NCI-H82 treated with DMSO at 0.1 percent for 48 hours (cell line): Measurements from ENCODE around the gene PRDM16.

Source experiments
- DNase-seq: peaks from one replicate; lab custom pipeline; 2025; ENCODE audit not compliant: unreplicated experiment; lab: John Stamatoyannopoulos, UW

PRDM16 gene

DNA sequence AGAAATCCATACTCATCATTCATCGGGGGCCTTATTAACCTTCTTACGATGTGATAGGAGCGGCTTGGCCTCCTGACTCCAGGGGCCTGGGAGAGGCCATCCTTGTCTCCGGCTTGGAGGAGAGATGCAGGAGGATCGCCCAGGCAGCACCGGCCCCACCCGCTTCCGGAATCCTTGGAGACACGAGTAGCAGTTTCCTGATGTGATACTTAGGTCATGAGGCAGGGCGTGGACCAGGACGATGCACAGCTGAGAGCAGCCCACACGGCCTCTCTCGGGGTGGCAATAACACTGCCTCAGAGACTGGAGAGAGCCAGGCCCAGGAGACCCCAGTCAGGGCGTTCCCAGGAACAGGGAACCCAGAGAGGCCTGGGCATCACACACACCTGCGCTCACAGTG lies 221.9 kb downstream of the PRDM16 start:
- no peak for DNase-seq

DNA sequence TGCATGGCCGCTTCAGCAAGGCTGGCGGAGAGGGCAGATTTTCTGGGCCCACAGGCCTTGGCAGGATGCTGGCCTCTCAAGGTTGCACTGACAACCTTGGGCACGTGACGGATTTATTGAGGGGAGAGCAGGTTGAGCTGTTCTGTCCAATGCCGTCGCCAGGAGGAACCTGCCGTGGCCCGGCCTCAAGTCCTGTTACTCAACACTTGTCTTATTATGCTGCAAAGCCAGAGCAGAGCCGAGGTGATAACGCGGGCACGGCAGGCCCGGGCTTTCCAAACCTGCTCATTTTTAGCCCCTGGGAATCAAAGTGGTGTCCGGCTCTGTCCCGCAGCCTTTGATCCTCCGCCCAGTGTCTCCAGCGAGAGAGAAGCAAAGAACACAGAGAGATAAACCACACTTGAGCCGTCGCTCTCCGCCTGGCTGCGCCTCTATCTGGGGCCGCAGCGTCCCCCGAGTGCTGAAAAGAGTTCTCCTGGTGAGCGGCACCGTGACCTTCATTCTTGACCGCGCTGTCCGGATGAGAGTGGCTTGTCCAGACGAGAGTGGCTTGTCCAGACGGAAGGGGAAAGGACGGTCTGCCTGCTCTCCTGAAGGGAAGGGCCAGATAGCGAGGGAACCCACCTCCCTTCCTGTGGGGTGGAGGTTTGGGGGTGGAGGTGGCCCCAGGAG lies 223.2 kb downstream of the PRDM16 start:
- DNase-seq, result no peak

DNA sequence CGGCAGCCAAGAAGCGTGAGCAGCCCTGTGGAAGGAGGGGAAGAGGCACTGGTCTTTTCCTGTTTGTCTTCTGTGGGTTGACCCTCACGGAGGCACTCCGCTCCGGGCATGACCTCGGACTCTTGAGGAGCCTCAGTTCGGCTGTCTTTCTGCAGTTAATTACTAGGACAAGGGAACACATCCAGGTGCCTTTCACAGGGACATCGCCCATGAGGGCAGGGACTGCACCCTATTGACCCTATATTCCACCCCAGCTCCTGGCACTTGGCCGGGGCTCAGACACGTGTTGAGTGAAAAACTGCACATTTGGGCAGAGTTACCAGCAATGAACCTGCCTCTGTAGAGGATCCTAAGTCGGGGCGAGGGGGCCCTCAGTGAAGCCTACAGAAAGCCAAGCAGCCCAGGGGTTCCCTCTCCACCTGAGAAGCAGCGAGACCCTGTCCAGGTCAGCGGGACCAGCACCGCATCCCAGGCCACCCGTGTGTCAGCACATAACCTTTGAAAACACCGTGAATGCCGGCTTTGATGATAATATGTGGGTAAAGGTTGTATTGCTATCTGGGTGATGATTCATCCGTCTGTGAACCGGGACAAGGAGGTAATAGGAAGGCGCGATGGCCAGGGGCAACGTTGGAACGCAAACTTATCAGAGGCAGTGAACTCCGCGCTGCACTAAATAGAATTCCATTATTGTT lies 224.0 kb downstream of the PRDM16 start:
- DNase-seq, result no peak

- DNase-seq, result no peak
These were observed 224.6 kb downstream of the PRDM16 start for GRCh38 chr1:3293563-3294080.

DNA sequence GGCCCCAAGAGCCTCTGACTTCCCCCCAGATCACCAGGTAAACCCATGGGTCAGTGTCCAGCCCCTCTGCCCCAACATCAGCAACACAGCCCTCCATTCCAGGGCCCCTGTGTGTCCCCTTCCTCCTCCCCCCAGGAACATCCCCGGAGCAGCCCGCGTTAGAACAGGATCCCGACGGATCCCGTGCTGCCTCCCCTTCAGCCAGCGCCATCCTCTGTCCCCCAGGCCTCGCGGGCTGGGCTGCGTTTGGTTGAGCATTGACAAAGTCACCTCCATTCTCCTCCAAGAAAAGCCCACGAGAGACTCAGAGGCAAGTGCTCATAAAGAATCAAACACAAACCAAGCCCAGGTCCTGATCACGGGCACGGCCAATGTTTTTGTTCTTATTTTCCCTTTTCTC lies 225.4 kb downstream of the PRDM16 start:
- no peak for DNase-seq

DNA sequence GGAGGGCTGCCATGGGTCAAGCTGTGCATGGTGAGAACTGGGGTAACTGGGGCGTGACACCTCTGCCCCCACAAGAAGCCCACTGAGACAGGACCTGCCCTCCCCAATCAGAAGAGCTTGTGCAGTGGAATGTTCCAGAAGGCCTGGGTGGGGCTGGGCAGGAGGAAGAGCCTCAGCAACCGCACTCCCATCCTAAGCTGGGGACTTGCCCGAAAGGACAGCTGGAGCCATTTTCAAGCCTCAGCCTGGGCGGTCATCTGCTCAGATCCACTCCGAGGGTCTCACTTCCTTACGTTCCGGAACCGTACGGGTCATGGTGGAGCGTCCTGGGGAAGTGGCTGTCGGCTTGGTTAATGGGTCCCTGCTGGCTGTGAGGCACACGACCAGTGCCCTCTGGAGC lies 226.8 kb downstream of the PRDM16 start:
- DNase-seq, result no peak

GRCh38 chr1:3296326-3296725 lies 227.3 kb downstream of the PRDM16 start:
- no peak for DNase-seq

DNA sequence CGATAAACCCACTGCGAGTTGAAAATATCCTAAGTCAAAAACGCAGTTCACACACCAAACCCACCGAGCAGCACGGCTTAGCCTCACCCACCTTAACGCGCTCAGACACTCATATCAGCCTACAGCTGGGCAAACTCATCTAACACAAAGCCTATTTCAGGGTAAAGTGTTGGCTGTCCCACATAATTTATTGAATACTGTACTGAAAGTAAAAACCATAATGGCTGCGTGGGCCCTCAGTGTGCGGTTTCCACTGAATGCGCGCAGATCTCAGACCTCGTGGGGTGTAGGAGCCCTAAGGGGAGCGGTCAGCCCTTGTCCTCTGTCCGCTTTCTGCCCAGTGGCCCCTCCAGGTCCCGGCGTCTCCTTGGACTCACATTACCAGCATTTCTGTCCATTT lies 227.8 kb downstream of the PRDM16 start:
- DNase-seq, result no peak

DNA sequence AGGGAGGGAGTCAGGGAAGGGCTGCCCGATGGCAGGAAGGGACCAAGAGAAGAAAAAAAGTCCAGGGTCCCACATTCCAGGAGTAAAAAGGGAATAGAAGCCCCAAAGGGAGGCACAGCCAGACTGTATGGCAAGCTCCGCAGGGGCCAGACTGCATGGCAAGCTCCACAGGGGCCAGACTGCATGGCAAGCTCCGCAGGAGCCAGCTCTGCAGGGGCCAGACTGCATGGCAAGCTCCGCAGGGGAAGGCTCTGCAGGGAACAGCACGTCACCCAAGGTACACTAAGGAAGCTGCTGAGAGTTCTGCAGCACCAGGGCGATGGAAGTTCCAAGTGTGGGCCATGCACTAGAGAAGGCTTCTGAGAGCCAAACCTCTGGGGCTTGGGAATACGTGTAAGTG lies 228.8 kb downstream of the PRDM16 start:
- no peak for DNase-seq

DNA sequence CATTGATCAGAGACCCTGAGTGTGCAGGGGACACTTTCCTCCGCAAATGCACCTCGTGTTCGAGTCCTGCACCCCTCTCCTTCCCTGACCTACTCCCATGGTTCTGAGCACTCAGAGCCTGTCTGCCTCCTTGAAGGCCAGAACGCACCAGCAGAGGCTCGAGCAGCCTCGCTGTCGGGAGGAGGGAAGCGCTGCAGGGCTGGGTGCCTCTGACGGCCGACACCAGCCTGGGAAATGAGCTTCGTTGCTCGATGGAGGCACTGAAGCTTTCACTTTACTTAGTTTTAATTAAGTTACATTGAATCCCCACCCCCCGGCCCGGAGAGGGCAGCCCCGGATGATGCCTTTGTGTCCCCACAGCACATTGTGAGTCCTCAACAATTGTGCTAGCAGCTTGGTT lies 229.2 kb downstream of the PRDM16 start:
- DNase-seq, result no peak

GRCh38 chr1:3304246-3304645 lies 235.2 kb downstream of the PRDM16 start:
- no peak for DNase-seq

DNA sequence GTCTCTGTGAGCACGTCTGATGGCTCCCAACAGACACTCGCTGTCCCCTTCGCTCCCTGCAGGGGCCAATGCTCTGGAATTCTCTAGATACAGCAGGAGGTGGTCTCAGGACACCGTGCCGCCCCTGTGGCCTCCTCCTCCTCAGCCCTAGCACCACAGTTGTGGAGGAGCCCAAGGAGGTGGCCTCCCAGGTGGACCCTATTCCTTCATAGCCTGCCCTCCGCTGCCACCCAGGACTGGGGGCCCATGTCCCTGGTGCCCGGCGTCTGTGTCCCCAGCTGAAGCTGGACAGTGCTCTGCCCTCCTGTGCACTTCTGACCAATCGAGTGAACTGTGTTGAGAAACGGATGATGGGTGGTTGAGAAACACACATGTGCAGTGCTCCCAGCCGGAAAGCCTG lies 235.7 kb downstream of the PRDM16 start:
- no peak for DNase-seq

- DNase-seq, result no peak
These were observed 236.2 kb downstream of the PRDM16 start for GRCh38 chr1:3305156-3305555.

DNA sequence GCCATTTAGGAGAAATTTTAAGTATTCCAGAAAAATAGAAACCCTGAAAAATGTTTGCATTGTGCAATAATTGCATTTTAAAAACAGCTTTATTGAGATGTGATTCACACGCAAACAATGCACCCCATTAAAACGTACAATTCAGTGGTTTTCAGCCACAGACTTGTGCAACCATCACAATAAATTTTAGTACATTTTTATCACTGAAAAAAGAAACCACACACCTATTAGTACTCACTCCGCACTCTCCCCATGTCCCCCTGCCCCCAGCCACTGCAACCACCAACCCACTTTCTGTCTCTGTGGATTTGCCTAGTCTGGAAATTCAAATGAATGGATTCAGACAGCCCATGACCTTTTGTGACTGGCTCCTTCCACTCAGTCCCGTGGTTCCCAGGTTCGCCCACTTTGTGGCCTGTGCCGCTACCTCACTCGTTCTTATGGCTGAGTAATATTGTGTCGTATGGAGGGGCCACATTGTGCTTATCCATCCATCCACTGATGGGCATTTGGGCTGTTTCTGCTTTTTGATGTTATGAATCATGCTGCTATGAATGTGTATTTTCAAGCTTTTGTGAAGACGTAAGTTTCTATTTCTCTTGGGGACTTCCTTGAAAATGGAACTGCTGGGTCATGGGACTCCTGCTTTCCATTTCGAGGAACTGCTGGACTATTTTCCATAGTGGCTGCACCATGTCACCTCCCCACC lies 237.7 kb downstream of the PRDM16 start:
- no peak for DNase-seq

- DNase-seq, result no peak
These were observed 238.4 kb downstream of the PRDM16 start for GRCh38 chr1:3307359-3307758.

GRCh38 chr1:3308053-3308452 lies 239.1 kb downstream of the PRDM16 start:
- no peak for DNase-seq

DNA sequence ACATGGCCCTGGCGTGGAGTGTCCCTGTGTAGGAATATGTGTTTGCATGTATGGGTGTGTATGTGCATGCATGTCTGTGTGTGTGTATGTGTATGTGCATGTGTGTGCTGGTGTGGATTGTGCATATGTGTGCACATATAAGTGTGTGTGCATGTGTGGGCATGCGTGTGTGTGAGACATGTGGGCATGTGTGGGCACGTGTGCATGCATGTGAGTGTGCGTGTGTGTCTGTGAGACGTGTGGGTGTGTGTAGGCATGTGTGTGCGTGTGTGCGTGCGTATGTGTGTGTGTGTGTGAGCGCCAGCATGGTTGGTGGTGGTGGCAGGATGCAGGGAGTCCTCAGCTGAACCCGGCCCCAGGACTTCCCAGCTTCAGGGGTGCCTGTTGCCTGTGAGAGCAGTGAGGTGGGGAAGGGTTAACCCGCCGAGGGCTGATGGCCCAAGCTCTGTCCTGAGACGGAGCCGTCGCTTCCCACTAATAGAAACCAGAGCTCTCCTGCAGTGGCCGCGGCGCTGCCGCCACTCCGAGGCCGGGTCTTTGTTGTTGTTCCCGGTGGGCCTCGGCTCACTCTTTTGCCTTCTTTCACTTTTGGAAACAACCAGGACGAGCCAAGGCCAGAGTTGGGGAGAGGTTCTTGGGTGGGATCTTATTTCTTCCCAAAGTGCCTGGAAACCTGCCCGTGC lies 241.9 kb downstream of the PRDM16 start:
- DNase-seq, result no peak

GRCh38 chr1:3311711-3312110 lies 242.7 kb downstream of the PRDM16 start:
- no peak for DNase-seq

GRCh38 chr1:3312310-3312897 lies 243.4 kb downstream of the PRDM16 start:
- DNase-seq, result no peak

GRCh38 chr1:3312898-3313575 lies 244.0 kb downstream of the PRDM16 start:
- no peak for DNase-seq

GRCh38 chr1:3313576-3313950 lies 244.6 kb downstream of the PRDM16 start:
- DNase-seq, result no peak
